NT2/D1 (cell line): Measurements from ENCODE around the gene LPO.

Experiments used
- SUZ12 ChIP-seq: IDR thresholded peaks from 2 replicates; pipeline ENCODE4 v1.6.1; 2011; ENCODE audit not compliant: insufficient read length, insufficient read depth; ENCODE audit errors: extremely low read depth
- YY1 ChIP-seq: IDR thresholded peaks from 2 replicates; pipeline ENCODE4 v1.6.1; 2011; ENCODE audit not compliant: insufficient read length, insufficient read depth

GRCh38 chr17:58254803-58255202 is 16.4 kb downstream of the LPO start:
- TF ChIP-seq SUZ12 (no peak), YY1 (no peak)
